Measurements from ENCODE around the gene SNX10.

The SNX10 gene

GRCh38 chr7:26328498-26329390 is 37.1 kb downstream of the SNX10 start:
- DNase-seq (ENCODE audit: low spot score) = no peak
- POLR2A ChIA-PET (ENCODE audit: low non-redundant PET) = no interaction called here
- TF ChIP-seq CTCF (conservative IDR thresholded peaks at IDR 0.05; ENCODE audit: low read depth) = no peak
- CTCF ChIA-PET = interaction anchor here (1.7 kb wide), 1 partner anchor 44 kb away, joined by 9 read pairs; no protein-coding TSS in a partner anchor
- no peak overlapping the region for H3K27ac ChIP-seq

- H3K27ac ChIP-seq = no peak overlapping the region
- ChIA-PET POLR2A (ENCODE audit: low non-redundant PET) (no interaction called here), CTCF (interaction anchor here (0.7 kb wide), 1 partner anchor 1920 kb away, joined by 3 read pairs; no protein-coding TSS in a partner anchor)
- DNase-seq (ENCODE audit: low spot score) = no peak
- no peak for TF ChIP-seq CTCF (conservative IDR thresholded peaks at IDR 0.05; ENCODE audit: low read depth)
These were observed 38.0 kb downstream of the SNX10 start for GRCh38 chr7:26329520-26330255.

- no peak overlapping the region for H3K27ac ChIP-seq
- no peak for TF ChIP-seq CTCF (conservative IDR thresholded peaks at IDR 0.05; ENCODE audit: low read depth)
- no peak for DNase-seq (ENCODE audit: low spot score)
- CTCF ChIA-PET = interaction anchor here (0.6 kb wide), 1 partner anchor 38 kb away, joined by 3 read pairs; no protein-coding TSS in a partner anchor
- POLR2A ChIA-PET (ENCODE audit: low non-redundant PET) = no interaction called here
These were observed 39.5 kb downstream of the SNX10 start for GRCh38 chr7:26331113-26331512.

GRCh38 chr7:26331789-26332188 is 40.1 kb downstream of the SNX10 start:
- ChIA-PET POLR2A (ENCODE audit: low non-redundant PET) (no interaction called here), CTCF (no interaction called here)
- no peak overlapping the region for H3K27ac ChIP-seq
- DNase-seq (ENCODE audit: low spot score) = no peak
- no peak for TF ChIP-seq CTCF (conservative IDR thresholded peaks at IDR 0.05; ENCODE audit: low read depth)

- ChIA-PET CTCF (no interaction called here), POLR2A (ENCODE audit: low non-redundant PET) (no interaction called here)
- TF ChIP-seq CTCF (conservative IDR thresholded peaks at IDR 0.05; ENCODE audit: low read depth) = no peak
- no peak overlapping the region for H3K27ac ChIP-seq
- DNase-seq (ENCODE audit: low spot score) = no peak
These were observed 41.0 kb downstream of the SNX10 start for GRCh38 chr7:26332698-26333097.

- TF ChIP-seq CTCF (conservative IDR thresholded peaks at IDR 0.05; ENCODE audit: low read depth) = no peak
- CTCF ChIA-PET = no interaction called here
- DNase-seq (ENCODE audit: low spot score) = no peak
- POLR2A ChIA-PET (ENCODE audit: low non-redundant PET) = no interaction called here
- no peak overlapping the region for H3K27ac ChIP-seq
These were observed 42.7 kb downstream of the SNX10 start for GRCh38 chr7:26334166-26334859.
